HepG2 (cell line): Measurements from ENCODE around the gene STX2. TPM values are rescaled to one million over a fixed set of nuclear protein-coding genes. Genes with fewer than 3 reads are reported as not detected.

Experiments
- NFATC3 ChIP-seq: sonication (generic); formaldehyde crosslinking; IDR thresholded peaks from 2 replicates; pipeline ENCODE4 v1.5.1; 2020; ENCODE audit warnings: mild to moderate bottlenecking, missing genetic modification reagents
- SMC3 ChIP-seq: IDR thresholded peaks from 2 replicates; pipeline ENCODE4 v1.6.1; 2011; ENCODE audit warnings: low read length, improper control_type of control experiment
- TCF12 ChIP-seq, 2 experiments: fragments of 450-650 bp in 1 of 2; sonication (generic) in 1 of 2; formaldehyde crosslinking in 1 of 2; IDR thresholded peaks; 2 replicates each; pipeline versions ENCODE4 v1.6.1 to v1.8.0; 2017 to 2022; ENCODE audit warnings: antibody characterized with exemption in 1 of 2, mild to moderate bottlenecking in 1 of 2, missing genetic modification reagents in 1 of 2, moderate library complexity in 1 of 2
- YY1 ChIP-seq: IDR thresholded peaks from 2 replicates; pipeline ENCODE4 v1.6.1; 2011; ENCODE audit warnings: low read length, low read depth, moderate library complexity, mild to moderate bottlenecking; ENCODE audit not compliant: insufficient read depth, insufficient replicate concordance
- ZFAT ChIP-seq: sonication (generic); formaldehyde crosslinking; conservative IDR thresholded peaks from 2 replicates; pipeline ENCODE4 v1.8.1; 2023; ENCODE audit warnings: missing genetic modification reagents, inconsistent platforms
- ZNF501 ChIP-seq: sonication (generic); formaldehyde crosslinking; IDR thresholded peaks from 2 replicates; pipeline ENCODE4 v1.5.1; 2020; ENCODE audit warnings: mild to moderate bottlenecking, moderate library complexity, missing genetic modification reagents
- ZNF577 ChIP-seq: sonication (generic); formaldehyde crosslinking; IDR thresholded peaks from 2 replicates; pipeline ENCODE4 v1.4.0; 2020; ENCODE audit warnings: mild to moderate bottlenecking, low read depth, missing genetic modification reagents, borderline replicate concordance
- polyA plus RNA-seq, 8 experiments: library from polyadenylated mRNA; depleted of rRNA in 3 of 8; stranded (reverse) in 7 of 8; unstranded in 1 of 8; fragments of >200 nt; fragmentation: Illumina TruSeq in 4 of 8; extraction: Trizol in 4 of 8; gene quantifications; 2 replicates each; pipeline versions ENCODE4 v1.2.1 to v1.2.3, GENCODE V29; 2011 to 2016; ENCODE audit warnings: low read depth in 4 of 8, missing spikeins in 1 of 8, mixed read lengths in 1 of 8; ENCODE audit not compliant: insufficient read depth in 1 of 8
- total RNA-seq, 5 experiments: library from RNA; depleted of rRNA; stranded (reverse); fragments of >200 nt; fragmentation: Illumina TruSeq; extraction: Trizol; gene quantifications; 2 replicates each; pipeline ENCODE4 v1.2.3, GENCODE V29; 2016; ENCODE audit warnings: low read depth in 1 of 5
- TF ChIP-seq, protein P1 (sequence below): fragments of 450-650 bp; IDR thresholded peaks from 2 replicates; pipeline ENCODE4 v1.6.1; 2017
- TF ChIP-seq, protein P2 (sequence below): sonication (generic); formaldehyde crosslinking; conservative IDR thresholded peaks from 2 replicates; pipeline ENCODE4 v1.8.0; 2022; ENCODE audit warnings: missing genetic modification reagents
- TF ChIP-seq, protein P3 (sequence below): sonication (generic); formaldehyde crosslinking; IDR thresholded peaks from 2 replicates; pipeline ENCODE4 v1.5.1; 2020; ENCODE audit warnings: mild to moderate bottlenecking, missing genetic modification reagents, moderate library complexity
- TF ChIP-seq, protein P4 (sequence below): sonication (generic); formaldehyde crosslinking; IDR thresholded peaks from 2 replicates; pipeline ENCODE4 v1.9.0; 2021; ENCODE audit warnings: missing genetic modification reagents, borderline replicate concordance
- TF ChIP-seq, protein P5 (sequence below), 2 experiments: sonication (generic) in 1 of 2; formaldehyde crosslinking in 1 of 2; IDR thresholded peaks; 2 replicates each; pipeline versions ENCODE4 v1.4.0 to v1.6.1; 2018 to 2020; ENCODE audit warnings: missing genetic modification reagents in 2 of 2, borderline replicate concordance in 1 of 2, low read depth in 1 of 2, mild to moderate bottlenecking in 1 of 2, missing biosample characterization in 1 of 2

Gene STX2
- total and polyA plus RNA-seq, 2 of the 13 experiments (the other 11 are each of a cell fraction or from before 2014, with no cell fraction given) = 13.4 to 25.1 TPM

DNA sequence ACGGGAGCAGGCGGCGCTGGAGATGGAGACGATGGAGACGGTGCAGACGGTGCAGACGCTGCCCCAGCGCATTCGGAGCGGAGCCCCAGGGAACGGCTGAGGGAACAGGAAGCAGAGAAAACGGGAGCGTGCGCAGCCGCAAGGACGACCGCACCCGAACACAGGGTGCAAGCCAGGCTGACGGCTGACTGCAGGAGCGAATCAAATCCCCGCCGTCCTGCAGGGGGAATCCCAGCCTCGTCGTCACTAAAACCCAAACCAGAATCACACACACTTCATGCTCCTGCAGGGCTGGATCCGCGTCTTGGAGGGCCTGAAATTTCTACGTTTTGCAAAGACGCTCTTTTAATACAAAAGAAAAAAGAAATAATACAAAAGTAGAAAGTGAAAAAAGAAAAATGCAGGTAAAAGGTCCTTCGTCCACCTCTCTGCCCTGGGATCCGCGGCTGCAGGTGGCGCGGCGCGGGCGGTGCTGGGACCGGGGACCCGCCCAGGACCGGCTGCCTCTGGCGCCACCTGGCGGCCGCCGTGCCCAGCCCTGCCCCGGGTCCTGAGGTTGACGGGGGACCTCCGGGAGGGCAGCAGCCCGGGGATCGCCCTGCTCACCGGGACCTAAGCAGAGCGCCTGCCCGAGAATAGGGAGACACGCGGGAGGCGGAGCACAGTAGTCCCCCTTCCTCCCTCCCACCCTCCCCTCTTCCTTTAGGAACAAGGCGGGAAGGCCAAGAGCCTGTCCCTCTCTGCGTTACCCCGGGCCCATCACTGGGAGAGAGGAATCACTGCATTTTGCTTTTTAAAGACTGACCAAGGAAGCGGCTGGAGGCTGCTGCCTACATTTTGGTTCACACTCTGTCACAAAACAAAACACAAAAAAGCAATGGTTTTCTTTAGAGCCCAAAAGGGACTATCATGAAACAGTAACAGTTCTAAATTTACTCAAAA, 20.1 kb downstream of the STX2 start (continued):
- TF ChIP-seq, protein P1, sequence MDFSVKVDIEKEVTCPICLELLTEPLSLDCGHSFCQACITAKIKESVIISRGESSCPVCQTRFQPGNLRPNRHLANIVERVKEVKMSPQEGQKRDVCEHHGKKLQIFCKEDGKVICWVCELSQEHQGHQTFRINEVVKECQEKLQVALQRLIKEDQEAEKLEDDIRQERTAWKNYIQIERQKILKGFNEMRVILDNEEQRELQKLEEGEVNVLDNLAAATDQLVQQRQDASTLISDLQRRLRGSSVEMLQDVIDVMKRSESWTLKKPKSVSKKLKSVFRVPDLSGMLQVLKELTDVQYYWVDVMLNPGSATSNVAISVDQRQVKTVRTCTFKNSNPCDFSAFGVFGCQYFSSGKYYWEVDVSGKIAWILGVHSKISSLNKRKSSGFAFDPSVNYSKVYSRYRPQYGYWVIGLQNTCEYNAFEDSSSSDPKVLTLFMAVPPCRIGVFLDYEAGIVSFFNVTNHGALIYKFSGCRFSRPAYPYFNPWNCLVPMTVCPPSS = no peak
- peak; percentile 44; the same call in 1 of the 2 replicates for TF ChIP-seq SMC3
- TF ChIP-seq ZFAT = no peak
- TF ChIP-seq, protein P2, sequence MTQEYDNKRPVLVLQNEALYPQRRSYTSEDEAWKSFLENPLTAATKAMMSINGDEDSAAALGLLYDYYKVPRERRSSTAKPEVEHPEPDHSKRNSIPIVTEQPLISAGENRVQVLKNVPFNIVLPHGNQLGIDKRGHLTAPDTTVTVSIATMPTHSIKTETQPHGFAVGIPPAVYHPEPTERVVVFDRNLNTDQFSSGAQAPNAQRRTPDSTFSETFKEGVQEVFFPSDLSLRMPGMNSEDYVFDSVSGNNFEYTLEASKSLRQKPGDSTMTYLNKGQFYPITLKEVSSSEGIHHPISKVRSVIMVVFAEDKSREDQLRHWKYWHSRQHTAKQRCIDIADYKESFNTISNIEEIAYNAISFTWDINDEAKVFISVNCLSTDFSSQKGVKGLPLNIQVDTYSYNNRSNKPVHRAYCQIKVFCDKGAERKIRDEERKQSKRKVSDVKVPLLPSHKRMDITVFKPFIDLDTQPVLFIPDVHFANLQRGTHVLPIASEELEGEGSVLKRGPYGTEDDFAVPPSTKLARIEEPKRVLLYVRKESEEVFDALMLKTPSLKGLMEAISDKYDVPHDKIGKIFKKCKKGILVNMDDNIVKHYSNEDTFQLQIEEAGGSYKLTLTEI = no peak
- TF ChIP-seq TCF12 (IDR thresholded peaks at IDR 0.05) = no peak
- no peak for TF ChIP-seq TCF12 (CRISPR knock-in tag; IDR thresholded peaks at IDR 0.05)
- no peak for TF ChIP-seq ZNF501
- TF ChIP-seq NFATC3 (CRISPR knock-in tag) = no peak
- TF ChIP-seq, protein P3, sequence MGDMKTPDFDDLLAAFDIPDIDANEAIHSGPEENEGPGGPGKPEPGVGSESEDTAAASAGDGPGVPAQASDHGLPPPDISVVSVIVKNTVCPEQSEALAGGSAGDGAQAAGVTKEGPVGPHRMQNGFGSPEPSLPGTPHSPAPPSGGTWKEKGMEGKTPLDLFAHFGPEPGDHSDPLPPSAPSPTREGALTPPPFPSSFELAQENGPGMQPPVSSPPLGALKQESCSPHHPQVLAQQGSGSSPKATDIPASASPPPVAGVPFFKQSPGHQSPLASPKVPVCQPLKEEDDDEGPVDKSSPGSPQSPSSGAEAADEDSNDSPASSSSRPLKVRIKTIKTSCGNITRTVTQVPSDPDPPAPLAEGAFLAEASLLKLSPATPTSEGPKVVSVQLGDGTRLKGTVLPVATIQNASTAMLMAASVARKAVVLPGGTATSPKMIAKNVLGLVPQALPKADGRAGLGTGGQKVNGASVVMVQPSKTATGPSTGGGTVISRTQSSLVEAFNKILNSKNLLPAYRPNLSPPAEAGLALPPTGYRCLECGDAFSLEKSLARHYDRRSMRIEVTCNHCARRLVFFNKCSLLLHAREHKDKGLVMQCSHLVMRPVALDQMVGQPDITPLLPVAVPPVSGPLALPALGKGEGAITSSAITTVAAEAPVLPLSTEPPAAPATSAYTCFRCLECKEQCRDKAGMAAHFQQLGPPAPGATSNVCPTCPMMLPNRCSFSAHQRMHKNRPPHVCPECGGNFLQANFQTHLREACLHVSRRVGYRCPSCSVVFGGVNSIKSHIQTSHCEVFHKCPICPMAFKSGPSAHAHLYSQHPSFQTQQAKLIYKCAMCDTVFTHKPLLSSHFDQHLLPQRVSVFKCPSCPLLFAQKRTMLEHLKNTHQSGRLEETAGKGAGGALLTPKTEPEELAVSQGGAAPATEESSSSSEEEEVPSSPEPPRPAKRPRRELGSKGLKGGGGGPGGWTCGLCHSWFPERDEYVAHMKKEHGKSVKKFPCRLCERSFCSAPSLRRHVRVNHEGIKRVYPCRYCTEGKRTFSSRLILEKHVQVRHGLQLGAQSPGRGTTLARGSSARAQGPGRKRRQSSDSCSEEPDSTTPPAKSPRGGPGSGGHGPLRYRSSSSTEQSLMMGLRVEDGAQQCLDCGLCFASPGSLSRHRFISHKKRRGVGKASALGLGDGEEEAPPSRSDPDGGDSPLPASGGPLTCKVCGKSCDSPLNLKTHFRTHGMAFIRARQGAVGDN (CRISPR knock-in tag) = peak; percentile 64
- TF ChIP-seq, protein P4, sequence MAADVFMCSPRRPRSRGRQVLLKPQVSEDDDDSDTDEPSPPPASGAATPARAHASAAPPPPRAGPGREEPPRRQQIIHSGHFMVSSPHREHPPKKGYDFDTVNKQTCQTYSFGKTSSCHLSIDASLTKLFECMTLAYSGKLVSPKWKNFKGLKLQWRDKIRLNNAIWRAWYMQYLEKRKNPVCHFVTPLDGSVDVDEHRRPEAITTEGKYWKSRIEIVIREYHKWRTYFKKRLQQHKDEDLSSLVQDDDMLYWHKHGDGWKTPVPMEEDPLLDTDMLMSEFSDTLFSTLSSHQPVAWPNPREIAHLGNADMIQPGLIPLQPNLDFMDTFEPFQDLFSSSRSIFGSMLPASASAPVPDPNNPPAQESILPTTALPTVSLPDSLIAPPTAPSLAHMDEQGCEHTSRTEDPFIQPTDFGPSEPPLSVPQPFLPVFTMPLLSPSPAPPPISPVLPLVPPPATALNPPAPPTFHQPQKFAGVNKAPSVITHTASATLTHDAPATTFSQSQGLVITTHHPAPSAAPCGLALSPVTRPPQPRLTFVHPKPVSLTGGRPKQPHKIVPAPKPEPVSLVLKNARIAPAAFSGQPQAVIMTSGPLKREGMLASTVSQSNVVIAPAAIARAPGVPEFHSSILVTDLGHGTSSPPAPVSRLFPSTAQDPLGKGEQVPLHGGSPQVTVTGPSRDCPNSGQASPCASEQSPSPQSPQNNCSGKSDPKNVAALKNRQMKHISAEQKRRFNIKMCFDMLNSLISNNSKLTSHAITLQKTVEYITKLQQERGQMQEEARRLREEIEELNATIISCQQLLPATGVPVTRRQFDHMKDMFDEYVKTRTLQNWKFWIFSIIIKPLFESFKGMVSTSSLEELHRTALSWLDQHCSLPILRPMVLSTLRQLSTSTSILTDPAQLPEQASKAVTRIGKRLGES = no peak
- TF ChIP-seq, protein P5, sequence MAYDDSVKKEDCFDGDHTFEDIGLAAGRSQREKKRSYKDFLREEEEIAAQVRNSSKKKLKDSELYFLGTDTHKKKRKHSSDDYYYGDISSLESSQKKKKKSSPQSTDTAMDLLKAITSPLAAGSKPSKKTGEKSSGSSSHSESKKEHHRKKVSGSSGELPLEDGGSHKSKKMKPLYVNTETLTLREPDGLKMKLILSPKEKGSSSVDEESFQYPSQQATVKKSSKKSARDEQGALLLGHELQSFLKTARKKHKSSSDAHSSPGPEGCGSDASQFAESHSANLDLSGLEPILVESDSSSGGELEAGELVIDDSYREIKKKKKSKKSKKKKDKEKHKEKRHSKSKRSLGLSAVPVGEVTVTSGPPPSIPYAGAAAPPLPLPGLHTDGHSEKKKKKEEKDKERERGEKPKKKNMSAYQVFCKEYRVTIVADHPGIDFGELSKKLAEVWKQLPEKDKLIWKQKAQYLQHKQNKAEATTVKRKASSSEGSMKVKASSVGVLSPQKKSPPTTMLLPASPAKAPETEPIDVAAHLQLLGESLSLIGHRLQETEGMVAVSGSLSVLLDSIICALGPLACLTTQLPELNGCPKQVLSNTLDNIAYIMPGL (CRISPR knock-in tag; IDR thresholded peaks at IDR 0.05; ENCODE audit: borderline replicate concordance in 1 of 2, low read depth in 1 of 2) = no peak
- peak; percentile 49 for TF ChIP-seq YY1
- no peak for TF ChIP-seq ZNF577 (CRISPR knock-in tag)
